ENCODE measurements around the gene PNLIPRP2. TPM values are rescaled to one million over a fixed set of nuclear protein-coding genes. Genes with fewer than 3 reads are reported as not detected.

Gene PNLIPRP2
- total RNA-seq, 2 donors from 2014 or later = 455 to 2,069 TPM

DNA sequence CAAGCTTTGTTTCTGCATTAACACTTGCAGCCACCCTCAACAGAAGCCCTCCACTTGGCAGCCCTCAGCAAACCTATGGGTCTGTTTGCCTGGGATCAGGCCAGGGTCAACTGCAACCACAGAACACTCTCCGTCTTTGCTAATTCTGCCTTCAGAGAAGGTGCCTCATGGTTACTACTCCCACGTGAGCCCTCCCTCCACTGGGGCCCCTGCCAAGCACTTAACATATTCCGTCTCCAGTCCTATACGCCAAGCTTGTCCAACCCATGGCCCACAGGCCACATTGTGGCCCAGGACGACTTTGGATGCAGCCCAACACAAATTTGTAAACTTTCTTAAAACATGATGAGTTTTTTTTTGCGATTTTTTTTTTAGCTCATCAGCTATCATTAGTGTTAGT is 66.9 kb downstream of the PNLIPRP2 start:
- 75 to 77% methylated on average over 6 of the region's 6 CpGs for WGBS, 2 donors
- no peaks in the 10 kb centered on the region for H3K27me3 ChIP-seq
- no peak for DNase-seq
- TF ChIP-seq, protein P1, sequence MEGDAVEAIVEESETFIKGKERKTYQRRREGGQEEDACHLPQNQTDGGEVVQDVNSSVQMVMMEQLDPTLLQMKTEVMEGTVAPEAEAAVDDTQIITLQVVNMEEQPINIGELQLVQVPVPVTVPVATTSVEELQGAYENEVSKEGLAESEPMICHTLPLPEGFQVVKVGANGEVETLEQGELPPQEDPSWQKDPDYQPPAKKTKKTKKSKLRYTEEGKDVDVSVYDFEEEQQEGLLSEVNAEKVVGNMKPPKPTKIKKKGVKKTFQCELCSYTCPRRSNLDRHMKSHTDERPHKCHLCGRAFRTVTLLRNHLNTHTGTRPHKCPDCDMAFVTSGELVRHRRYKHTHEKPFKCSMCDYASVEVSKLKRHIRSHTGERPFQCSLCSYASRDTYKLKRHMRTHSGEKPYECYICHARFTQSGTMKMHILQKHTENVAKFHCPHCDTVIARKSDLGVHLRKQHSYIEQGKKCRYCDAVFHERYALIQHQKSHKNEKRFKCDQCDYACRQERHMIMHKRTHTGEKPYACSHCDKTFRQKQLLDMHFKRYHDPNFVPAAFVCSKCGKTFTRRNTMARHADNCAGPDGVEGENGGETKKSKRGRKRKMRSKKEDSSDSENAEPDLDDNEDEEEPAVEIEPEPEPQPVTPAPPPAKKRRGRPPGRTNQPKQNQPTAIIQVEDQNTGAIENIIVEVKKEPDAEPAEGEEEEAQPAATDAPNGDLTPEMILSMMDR (IDR thresholded peaks at IDR 0.05) = no peak
- no peak for TF ChIP-seq POLR2A (IDR thresholded peaks at IDR 0.05)
- peaks cover 9% of the 10 kb centered on the region for H3K4me1 ChIP-seq
- H3K27ac ChIP-seq = no peak overlapping the region
- no peaks in the 10 kb centered on the region for H3K9me3 ChIP-seq
- H3K36me3 ChIP-seq (replicated peaks in 1 of 2; ENCODE audit: insufficient read depth in 1 of 2, low read depth in 2 of 2) = no peaks in the 10 kb centered on the region
- H3K4me3 ChIP-seq = no peak overlapping the region
- intact Hi-C loops (cut with DNase I) = no loop called here
- ATAC-seq = no peak

DNA sequence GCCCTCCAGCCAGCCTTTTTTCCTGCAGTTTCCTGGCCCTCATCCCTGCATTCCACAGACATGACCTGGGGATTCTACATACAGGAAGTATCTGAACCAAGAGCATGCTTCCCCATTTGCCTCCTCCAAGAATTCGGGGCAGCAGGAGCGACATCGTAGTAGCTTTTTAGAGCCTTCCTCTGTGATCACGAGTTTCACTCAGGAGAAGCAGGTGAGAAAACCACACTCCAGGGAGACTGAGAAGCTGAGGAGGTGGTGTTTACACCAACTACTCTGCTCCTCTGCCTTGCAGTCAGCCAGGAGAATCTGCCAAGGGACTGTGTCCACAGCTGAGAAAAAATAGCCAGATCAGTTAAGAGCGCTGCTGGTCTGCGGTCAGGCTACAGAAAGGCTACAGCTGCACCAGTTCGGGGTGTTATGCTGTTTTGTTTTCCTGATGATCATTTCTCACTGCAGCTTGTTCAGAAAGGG is 67.5 kb downstream of the PNLIPRP2 start:
- 35 to 47% methylated on average over 7 of the region's 7 CpGs for WGBS, 2 donors
- H3K4me3 ChIP-seq = no peak overlapping the region
- H3K27ac ChIP-seq = no peak overlapping the region
- H3K27me3 ChIP-seq = no peaks in the 10 kb centered on the region
- H3K36me3 ChIP-seq (replicated peaks in 1 of 2; ENCODE audit: insufficient read depth in 1 of 2, low read depth in 2 of 2) = no peaks in the 10 kb centered on the region
- peaks cover 9% of the 10 kb centered on the region for H3K4me1 ChIP-seq
- no peak for TF ChIP-seq POLR2A (IDR thresholded peaks at IDR 0.05)
- TF ChIP-seq, protein P1 (IDR thresholded peaks at IDR 0.05) = no peak
- intact Hi-C loops (cut with DNase I) = no loop called here
- ATAC-seq (peak; percentile 23), DNase-seq (no peak)
- no peaks in the 10 kb centered on the region for H3K9me3 ChIP-seq

DNA sequence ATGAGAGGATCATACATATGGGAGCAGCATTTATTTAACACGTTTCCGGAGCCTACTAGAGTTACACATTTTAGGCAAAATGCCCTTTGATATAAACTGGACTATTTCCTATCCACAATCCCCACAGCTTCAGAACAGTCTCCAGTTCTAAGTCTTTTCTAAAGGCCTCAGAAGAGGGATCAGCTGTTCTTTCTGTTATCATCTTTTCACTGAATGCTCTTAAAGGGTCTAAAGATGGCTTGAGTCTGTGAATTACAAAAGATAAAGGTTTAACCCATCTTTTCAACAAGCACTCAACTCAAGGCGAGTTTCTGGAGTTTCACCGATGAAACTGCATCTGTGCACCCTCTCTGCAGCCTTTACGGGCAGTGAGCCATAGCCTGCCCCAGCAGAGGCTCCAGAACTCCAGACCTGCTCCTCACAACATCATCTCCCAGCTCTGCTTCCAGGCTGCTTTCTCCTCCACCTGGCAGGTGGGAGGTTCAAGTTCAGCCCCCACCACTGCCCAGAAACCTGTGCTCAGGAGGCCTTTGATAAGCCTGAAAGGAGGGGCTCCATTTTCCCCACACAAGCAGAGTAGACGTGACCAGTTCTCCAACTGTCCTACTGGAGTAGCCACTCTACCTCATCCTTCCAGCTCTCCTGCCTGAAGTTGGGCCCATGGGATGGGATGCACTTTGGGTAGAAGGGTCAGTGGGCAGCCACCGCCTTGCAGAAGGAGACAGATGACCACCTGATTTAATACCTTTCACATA is 68.2 kb downstream of the PNLIPRP2 start:
- H3K36me3 ChIP-seq (replicated peaks in 1 of 2; ENCODE audit: insufficient read depth in 1 of 2, low read depth in 2 of 2) = no peaks in the 10 kb centered on the region
- no peak for DNase-seq
- H3K9me3 ChIP-seq = no peaks in the 10 kb centered on the region
- H3K4me3 ChIP-seq = no peak overlapping the region
- TF ChIP-seq POLR2A (IDR thresholded peaks at IDR 0.05) = no peak
- TF ChIP-seq, protein P1 (IDR thresholded peaks at IDR 0.05) = no peak
- no peaks in the 10 kb centered on the region for H3K27me3 ChIP-seq
- no peak for ATAC-seq
- no peak overlapping the region for H3K27ac ChIP-seq
- whole genome bisulfite sequencing, 2 donors = 74 to 75% methylated on average over 7 of the region's 7 CpGs
- H3K4me1 ChIP-seq = peaks cover 9% of the 10 kb centered on the region
- intact Hi-C loops (cut with DNase I) = no loop called here

DNA sequence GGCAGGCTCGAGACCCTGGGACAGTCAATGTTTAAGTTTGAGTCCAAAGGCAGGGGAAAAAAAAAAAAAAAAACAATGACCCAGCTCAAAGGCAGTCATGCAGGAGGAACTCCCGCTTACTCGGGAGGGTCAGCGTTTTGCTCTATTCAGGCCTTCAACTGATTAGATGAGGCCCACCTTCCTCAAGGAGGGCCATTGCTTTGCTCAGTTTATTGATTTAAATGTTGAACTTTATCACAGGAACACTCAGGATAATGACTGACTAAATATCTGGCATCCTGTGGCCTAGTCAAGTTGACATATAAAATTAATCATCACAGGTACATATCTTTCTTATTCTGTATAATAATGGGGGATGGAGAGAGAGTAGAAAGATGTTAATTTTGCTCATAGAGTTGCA is 69.0 kb downstream of the PNLIPRP2 start:
- WGBS, 2 donors = 92 to 93% methylated on average over 4 of the region's 4 CpGs
- H3K36me3 ChIP-seq (replicated peaks in 1 of 2; ENCODE audit: insufficient read depth in 1 of 2, low read depth in 2 of 2) = no peaks in the 10 kb centered on the region
- no peaks in the 10 kb centered on the region for H3K27me3 ChIP-seq
- H3K9me3 ChIP-seq = no peaks in the 10 kb centered on the region
- H3K4me3 ChIP-seq = no peak overlapping the region
- ATAC-seq = no peak
- no peak for TF ChIP-seq POLR2A (IDR thresholded peaks at IDR 0.05)
- TF ChIP-seq, protein P1 (IDR thresholded peaks at IDR 0.05) = no peak
- H3K4me1 ChIP-seq = peaks cover 9% of the 10 kb centered on the region
- no peak for DNase-seq
- intact Hi-C loops (cut with DNase I) = no loop called here
- H3K27ac ChIP-seq = no peak overlapping the region

Data from body of pancreas (tissue), 4 donors.